SK-N-MC (cell line): ENCODE data around the gene PNN.

ENCODE experiments used
- EZH2 ChIP-seq: fragments of 200-600 bp; sonication (generic); IDR thresholded peaks from one replicate; pipeline ENCODE4 v1.6.1; 2017; ENCODE audit warnings: antibody characterized with exemption
- POLR2AphosphoS5 ChIP-seq: IDR thresholded peaks from 2 replicates; pipeline ENCODE4 v1.6.1; 2012; ENCODE audit warnings: mild to moderate bottlenecking, low read depth, low read length, borderline replicate concordance

- TF ChIP-seq POLR2AphosphoS5 (no peak; the same call in 1 of the 2 replicates), EZH2 (no peak)
These were observed 2.1 kb downstream of the PNN start for GRCh38 chr14:39177168-39177545.
